Lower leg skin (tissue), 3 donors: ENCODE measurements around the gene PKDCC.

Experiments
- CTCF ChIP-seq, 3 donors: fragments of 450-650 bp; IDR thresholded peaks; one replicate each; pipeline ENCODE4 v1.5.1; 2016; ENCODE audit warnings: antibody characterized with exemption in 3 of 3, mild to moderate bottlenecking in 3 of 3, moderate library complexity in 2 of 3
- POLR2A ChIP-seq, 2 donors: fragments of 450-650 bp; IDR thresholded peaks; one replicate each; pipeline ENCODE4 v1.6.1; 2016 to 2017; ENCODE audit warnings: antibody characterized with exemption in 2 of 2, mild to moderate bottlenecking in 1 of 2, moderate library complexity in 1 of 2

- TF ChIP-seq CTCF (IDR thresholded peaks at IDR 0.05) (no peak), POLR2A (IDR thresholded peaks at IDR 0.05) (no peak)
These were observed 29.5 kb downstream of the PKDCC start for GRCh38 chr2:42077343-42077742.
